ENCODE results near the gene ZNF543. TPM values are rescaled to one million over a fixed set of nuclear protein-coding genes. Genes with fewer than 3 reads are reported as not detected.

Gene ZNF543
- 1.2 and 1.7 TPM in 2 replicates for polyA plus RNA-seq (2012; rRNA removed)
- polyA plus RNA-seq (2012; cell fraction: cytosol; rRNA removed), result 1.1 and 1.7 TPM in 2 replicates
- 1.0 and 1.6 TPM in 2 replicates for polyA plus RNA-seq (2012; cell fraction: nucleus; rRNA removed)

GRCh38 chr19:57320180-57321084 lies at the start of gene ZNF543:
ZNF543 (plus strand) TSS chr19:57320472; CDS start chr19:57320854, 382 bp downstream.
- peak within 1 kb of the TSS; percentile 93 for H3K4me2 ChIP-seq
- TF ChIP-seq IRF3 (IDR thresholded peaks at IDR 0.05; ENCODE audit: low read depth, low read length) (0 out of 2 replicates have a peak, but pooled peaks have one; percentile 15), GABPA (IDR thresholded peaks at IDR 0.05; ENCODE audit: low read depth) (peak; percentile 94), MAX (IDR thresholded peaks at IDR 0.05; ENCODE audit: low read depth) (peak; percentile 73), USF1 (IDR thresholded peaks at IDR 0.05; ENCODE audit: borderline replicate concordance, low read depth) (no peak), POLR2AphosphoS5 (IDR thresholded peaks at IDR 0.05; ENCODE audit: low read depth, low read length) (peak; percentile 87), ELF1 (IDR thresholded peaks at IDR 0.05) (0 out of 2 replicates have a peak, but pooled peaks have one; percentile 24), RAD21 (IDR thresholded peaks at IDR 0.05; ENCODE audit: low read length) (no peak), CHD2 (IDR thresholded peaks at IDR 0.05; ENCODE audit: low read length, partially characterized antibody) (peak; percentile 76)
- ChIA-PET CTCF (no interaction called here), POLR2A (no interaction called here)
- no peaks in the 10 kb centered on the region for H3K9me2 ChIP-seq
- peak within 1 kb of the TSS; percentile 93 for H2AFZ ChIP-seq (ENCODE audit: low read depth)
- H3K79me2 ChIP-seq (ENCODE audit: insufficient read depth), result peaks cover 46% of the 10 kb centered on the region
- peak within 1 kb of the TSS; percentile 77 to 84 for H3K27ac ChIP-seq (ENCODE audit: low read depth in 2 of 2, low read length in 1 of 2)
- H3K36me3 ChIP-seq (replicated peaks in 1 of 2; ENCODE audit: control insufficient read depth in 1 of 2, insufficient read depth in 2 of 2, low read length in 1 of 2), result peaks cover 8 to 14% of the 10 kb centered on the region in 2 experiments
- 1% methylated on average over 31 of the region's 71 CpGs for WGBS (ENCODE audit: low lambda C conversion rate)
- H3K4me1 ChIP-seq (ENCODE audit: control insufficient read depth in 1 of 2, insufficient read depth in 2 of 2, low read depth in 1 of 2, low read length in 1 of 2), result peaks cover 7 to 12% of the 10 kb centered on the region in 2 experiments; a peak in 2 of 4 replicates
- H3K27me3 ChIP-seq (ENCODE audit: insufficient read depth), result no peaks in the 10 kb centered on the region; the same call in 1 of the 2 replicates
- no peaks in the 10 kb centered on the region for H4K20me1 ChIP-seq (ENCODE audit: insufficient read depth)
- DNase-seq, result peak; percentile 98
- H3K4me3 ChIP-seq (ENCODE audit: low read depth in 2 of 2, low read length in 1 of 2), result peak within 1 kb of the TSS; percentile 89 to 95
- peaks cover 5% of the 10 kb centered on the region for H3F3A ChIP-seq (replicated peaks; ENCODE audit: insufficient read depth)
- peak within 1 kb of the TSS; percentile 92 for H3K9ac ChIP-seq
- no peaks in the 10 kb centered on the region for H3K9me3 ChIP-seq

GRCh38 chr19:57271280-57271679 lies 49.0 kb upstream of the ZNF543 start:
- H3K4me2 ChIP-seq, result no peak overlapping the region
- DNase-seq, result no peak

More at GRCh38 chr19:57271280-57271679, 49.0 kb upstream of the ZNF543 start:
- peaks cover 21% of the 10 kb centered on the region for H3F3A ChIP-seq (replicated peaks; ENCODE audit: insufficient read depth)
- no peak overlapping the region for H2AFZ ChIP-seq (ENCODE audit: low read depth)
- no peak overlapping the region for H3K27ac ChIP-seq (ENCODE audit: low read depth in 2 of 2, low read length in 1 of 2)
- peaks cover 0 to 4% of the 10 kb centered on the region in 2 experiments for H3K36me3 ChIP-seq (replicated peaks in 1 of 2; ENCODE audit: control insufficient read depth in 1 of 2, insufficient read depth in 2 of 2, low read length in 1 of 2)
- H3K4me1 ChIP-seq (ENCODE audit: control insufficient read depth in 1 of 2, insufficient read depth in 2 of 2, low read depth in 1 of 2, low read length in 1 of 2), result peaks cover 0 to 13% of the 10 kb centered on the region in 2 experiments; a peak in 1 of 4 replicates
- H3K9ac ChIP-seq, result no peak overlapping the region
- no peaks in the 10 kb centered on the region for H3K79me2 ChIP-seq (ENCODE audit: insufficient read depth)
- H4K20me1 ChIP-seq (ENCODE audit: insufficient read depth), result no peaks in the 10 kb centered on the region
- 97% methylated on average over 8 of the region's 8 CpGs for WGBS (ENCODE audit: low lambda C conversion rate)
- ChIA-PET CTCF (interaction anchor here (0.7 kb wide), 1 partner anchor 1665 kb away, joined by 3 read pairs; no protein-coding TSS in a partner anchor), POLR2A (no interaction called here)
- H3K27me3 ChIP-seq (ENCODE audit: insufficient read depth), result no peaks in the 10 kb centered on the region
- H3K4me3 ChIP-seq (ENCODE audit: low read depth in 2 of 2, low read length in 1 of 2), result no peak overlapping the region
- no peak for TF ChIP-seq FOSL2 (IDR thresholded peaks at IDR 0.05; ENCODE audit: borderline replicate concordance, low read depth)
- no peak for TF ChIP-seq ELF1 (IDR thresholded peaks at IDR 0.05)
- no peak for TF ChIP-seq TEAD4 (IDR thresholded peaks at IDR 0.05; ENCODE audit: borderline replicate concordance, insufficient read depth)
- no peak for TF ChIP-seq FOXM1 (IDR thresholded peaks at IDR 0.05; ENCODE audit: low read depth)
- no peaks in the 10 kb centered on the region for H3K9me3 ChIP-seq
- H3K9me2 ChIP-seq, result no peaks in the 10 kb centered on the region

Data from SK-N-SH (cell line).